ENCODE results near the gene RHOB. TPM values are rescaled to one million over a fixed set of nuclear protein-coding genes. Genes with fewer than 3 reads are reported as not detected.

Gene RHOB
- total RNA-seq, 1 donor from 2014 or later: 208 TPM

- intact Hi-C loops (cut with DNase I): loop anchor here (5.0 kb wide), 1 partner anchor 44 kb away; no protein-coding TSS in a partner anchor
- no peak for DNase-seq (ENCODE audit: missing footprints)
- ATAC-seq: no peak
Observed at GRCh38 chr2:20421336-20421987, 25.4 kb upstream of the RHOB start.

- DNase-seq (ENCODE audit: missing footprints) (peak; percentile 96), ATAC-seq (peak; percentile 84)
- intact Hi-C loops (cut with DNase I): loop anchor here (5.0 kb wide), 1 partner anchor 45 kb away; no protein-coding TSS in a partner anchor
Observed at GRCh38 chr2:20421988-20422370, 24.9 kb upstream of the RHOB start.

GRCh38 chr2:20422402-20423271, 24.2 kb upstream of the RHOB start:
- ATAC-seq (peak; percentile 67), DNase-seq (ENCODE audit: missing footprints) (peak; percentile 75)
- intact Hi-C loops (cut with DNase I): loop anchor here (5.0 kb wide), 1 partner anchor 45 kb away; no protein-coding TSS in a partner anchor

GRCh38 chr2:20423359-20423758, 23.5 kb upstream of the RHOB start:
- intact Hi-C loops (cut with DNase I): loop anchor here (5.0 kb wide), 1 partner anchor 46 kb away; no protein-coding TSS in a partner anchor
- ATAC-seq (no peak), DNase-seq (ENCODE audit: missing footprints) (no peak)

- ATAC-seq (no peak), DNase-seq (ENCODE audit: missing footprints) (no peak)
- intact Hi-C loops (cut with DNase I): loop anchor here (5.0 kb wide), 1 partner anchor 47 kb away; no protein-coding TSS in a partner anchor
Observed at GRCh38 chr2:20423847-20424246, 23.0 kb upstream of the RHOB start.

- ATAC-seq (peak; percentile 17), DNase-seq (ENCODE audit: missing footprints) (peak; percentile 82)
- intact Hi-C loops (cut with DNase I): loop anchor here (5.0 kb wide), 1 partner anchor 47 kb away; no protein-coding TSS in a partner anchor
Observed at GRCh38 chr2:20424300-20425290, 22.3 kb upstream of the RHOB start.

- no peak for ATAC-seq
- intact Hi-C loops (cut with DNase I): no loop called here
- no peak for DNase-seq (ENCODE audit: missing footprints)
Observed at GRCh38 chr2:20425371-20425881, 21.4 kb upstream of the RHOB start.

GRCh38 chr2:20425884-20426283, 21.0 kb upstream of the RHOB start:
- ATAC-seq (no peak), DNase-seq (ENCODE audit: missing footprints) (no peak)
- intact Hi-C loops (cut with DNase I): no loop called here

- intact Hi-C loops (cut with DNase I): no loop called here
- ATAC-seq (no peak), DNase-seq (ENCODE audit: missing footprints) (no peak)
Observed at GRCh38 chr2:20427931-20428526, 18.8 kb upstream of the RHOB start.

- DNase-seq (ENCODE audit: missing footprints): no peak
Observed at GRCh38 chr2:20428717-20429490, 18.0 kb upstream of the RHOB start.

GRCh38 chr2:20429528-20429927, 17.3 kb upstream of the RHOB start:
- ATAC-seq: peak; percentile 77
- intact Hi-C loops (cut with DNase I): no loop called here
- no peak for DNase-seq (ENCODE audit: missing footprints)

More at GRCh38 chr2:20428717-20429490, 18.0 kb upstream of the RHOB start:
- no peak for ATAC-seq
- intact Hi-C loops (cut with DNase I): no loop called here

- DNase-seq (ENCODE audit: missing footprints) (no peak), ATAC-seq (peak; percentile 15)
- intact Hi-C loops (cut with DNase I): no loop called here
Observed at GRCh38 chr2:20430035-20430434, 16.8 kb upstream of the RHOB start.

GRCh38 chr2:20430461-20431300, 16.2 kb upstream of the RHOB start:
- intact Hi-C loops (cut with DNase I): no loop called here
- no peak for ATAC-seq
- no peak for DNase-seq (ENCODE audit: missing footprints)

- DNase-seq (ENCODE audit: missing footprints): no peak
- no peak for ATAC-seq
- intact Hi-C loops (cut with DNase I): no loop called here
Observed at GRCh38 chr2:20431301-20431698, 15.6 kb upstream of the RHOB start.

GRCh38 chr2:20431772-20432171, 15.1 kb upstream of the RHOB start:
- intact Hi-C loops (cut with DNase I): no loop called here
- no peak for DNase-seq (ENCODE audit: missing footprints)
- ATAC-seq: no peak

- intact Hi-C loops (cut with DNase I): no loop called here
- DNase-seq (ENCODE audit: missing footprints): no peak
- no peak for ATAC-seq
Observed at GRCh38 chr2:20432714-20433113, 14.2 kb upstream of the RHOB start.
